DMS153 treated with DMSO at 0.1 percent for 48 hours (cell line): ENCODE results near the gene SLC35G3.
"Not testable (repeated sequence)": the region's sequence is repeated elsewhere in the genome, so short reads cannot be mapped to it uniquely, and the experiment has no call there.

Experiments used
- DNase-seq: peaks from one replicate; lab custom pipeline; 2025; ENCODE audit not compliant: unreplicated experiment; lab: John Stamatoyannopoulos, UW

The SLC35G3 gene

GRCh38 chr17:35212668-35213067, 18.5 kb upstream of the SLC35G3 start:
- DNase-seq: no peak

- DNase-seq: no peak
Observed at GRCh38 chr17:35210741-35211140, 16.5 kb upstream of the SLC35G3 start.

GRCh38 chr17:35202582-35202981, 8.4 kb upstream of the SLC35G3 start:
- DNase-seq: not testable (repeated sequence)

GRCh38 chr17:35195062-35195461, 869 bp upstream of the SLC35G3 start:
- DNase-seq: not testable (repeated sequence)

GRCh38 chr17:35192708-35193107, 1.5 kb downstream of the SLC35G3 start:
- no peak for DNase-seq

- no peak for DNase-seq
Observed at GRCh38 chr17:35191001-35191695, 3.0 kb downstream of the SLC35G3 start.

GRCh38 chr17:35189291-35189690, 4.9 kb downstream of the SLC35G3 start:
- no peak for DNase-seq

GRCh38 chr17:35188111-35188510, 6.1 kb downstream of the SLC35G3 start:
- no peak for DNase-seq

GRCh38 chr17:35187481-35187880, 6.7 kb downstream of the SLC35G3 start:
- no peak for DNase-seq

- DNase-seq: no peak
Observed at GRCh38 chr17:35185849-35186248, 8.3 kb downstream of the SLC35G3 start.

- DNase-seq: no peak
Observed at GRCh38 chr17:35184274-35184673, 9.9 kb downstream of the SLC35G3 start.

- no peak for DNase-seq
Observed at GRCh38 chr17:35183332-35183731, 10.9 kb downstream of the SLC35G3 start.

- not testable (repeated sequence) for DNase-seq
Observed at GRCh38 chr17:35179379-35179778, 14.8 kb downstream of the SLC35G3 start.

- no peak for DNase-seq
Observed at GRCh38 chr17:35176897-35177296, 17.3 kb downstream of the SLC35G3 start.

- DNase-seq: no peak
Observed at GRCh38 chr17:35175638-35176415, 18.4 kb downstream of the SLC35G3 start.

GRCh38 chr17:35174835-35175334, 19.3 kb downstream of the SLC35G3 start:
- DNase-seq: no peak

- not testable (repeated sequence) for DNase-seq
Observed at GRCh38 chr17:35172321-35172720, 21.9 kb downstream of the SLC35G3 start.

- DNase-seq: no peak
Observed at GRCh38 chr17:35171834-35172233, 22.4 kb downstream of the SLC35G3 start.

- no peak for DNase-seq
Observed at GRCh38 chr17:35170968-35171771, 23.0 kb downstream of the SLC35G3 start.

GRCh38 chr17:35169835-35170363, 24.3 kb downstream of the SLC35G3 start:
- no peak for DNase-seq

- DNase-seq: no peak
Observed at GRCh38 chr17:35167666-35168065, 26.5 kb downstream of the SLC35G3 start.
